ENCODE measurements around the gene RCC2.

DNA sequence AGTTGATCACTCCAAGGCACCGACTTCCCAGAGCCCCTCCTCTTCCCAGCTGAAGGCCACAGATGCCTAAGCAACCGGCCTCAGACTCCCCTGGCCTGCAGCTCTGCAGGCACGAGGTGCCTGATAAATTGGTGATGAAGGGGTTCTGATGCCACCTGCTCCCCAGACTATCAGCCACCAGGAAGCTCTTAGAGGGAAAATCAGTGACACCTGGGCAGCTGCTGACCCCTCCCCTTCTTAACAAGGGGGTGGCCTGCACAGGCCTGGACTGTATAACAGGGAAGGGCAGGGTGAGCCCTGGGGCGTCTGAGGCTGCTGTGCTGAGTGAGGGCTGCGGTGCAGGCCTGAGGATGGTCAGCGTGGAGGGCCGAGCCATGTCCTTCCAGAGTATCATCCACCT is 67.6 kb downstream of the RCC2 start, which contains the start of gene PADI6:
- no peak for TF ChIP-seq CTCF (IDR thresholded peaks at IDR 0.05)
- no peak for TF ChIP-seq POLR2A (IDR thresholded peaks at IDR 0.05)
